ENCODE results near the gene SLC23A2. TPM values are rescaled to one million over a fixed set of nuclear protein-coding genes. Genes with fewer than 3 reads are reported as not detected.

The SLC23A2 gene
- total RNA-seq, 2 experiments from 2014 or later = 16.0 to 16.2 TPM

DNA sequence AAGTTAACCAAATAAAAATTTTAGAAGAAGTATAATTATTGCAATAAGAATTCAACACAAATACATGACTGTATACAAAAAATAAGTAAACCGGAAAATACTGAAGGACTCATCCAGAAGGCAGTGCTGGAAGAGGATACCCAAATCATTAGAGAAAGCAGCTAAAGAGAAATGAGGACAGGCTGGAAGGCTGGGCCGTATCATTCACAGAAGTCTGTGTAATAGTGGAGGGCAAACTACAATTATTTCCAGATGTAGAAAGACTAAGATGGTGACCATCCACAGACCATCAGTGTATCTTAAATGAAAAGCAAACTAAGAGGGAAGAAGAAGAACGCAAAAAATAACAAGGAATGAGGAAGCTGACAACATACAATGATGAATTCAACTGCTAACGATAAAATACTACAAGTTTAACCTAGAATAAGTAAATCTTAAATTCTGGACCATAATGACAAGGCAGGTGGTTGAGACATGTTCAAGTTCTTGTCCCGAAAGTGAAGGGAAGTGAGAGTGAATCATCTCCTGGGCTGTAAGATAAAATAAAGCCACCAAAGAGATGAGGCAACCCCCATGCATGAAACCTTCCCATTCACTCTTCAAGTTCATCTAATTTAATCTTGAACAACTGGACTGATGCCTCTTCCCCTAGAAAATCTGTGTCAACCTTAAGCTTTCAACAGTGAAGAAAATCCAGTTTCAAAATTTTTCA, 71.5 kb downstream of the SLC23A2 start:
- intact Hi-C loops (cut with micrococcal nuclease) = no loop called here
- POLR2A ChIA-PET = interaction anchor here (0.6 to 1.2 kb wide), 3 partner anchors 30 to 139 kb away, joined by 3 to 4 read pairs (median 3); no protein-coding TSS in a partner anchor
- ATAC-seq = no peak
- DNase-seq = no peak
- no peak overlapping the region for H3K27ac Mint-ChIP-seq
- no peaks in the 10 kb centered on the region for H3K9me3 Mint-ChIP-seq
- no peak overlapping the region for H3K4me3 Mint-ChIP-seq
- peaks cover 11% of the 10 kb centered on the region for H3K36me3 Mint-ChIP-seq (ENCODE audit: low read depth)
- H3K27me3 Mint-ChIP-seq = no peaks in the 10 kb centered on the region
- H3K4me1 Mint-ChIP-seq (ENCODE audit: low read depth) = peaks cover 3% of the 10 kb centered on the region
- TF ChIP-seq, protein P1, sequence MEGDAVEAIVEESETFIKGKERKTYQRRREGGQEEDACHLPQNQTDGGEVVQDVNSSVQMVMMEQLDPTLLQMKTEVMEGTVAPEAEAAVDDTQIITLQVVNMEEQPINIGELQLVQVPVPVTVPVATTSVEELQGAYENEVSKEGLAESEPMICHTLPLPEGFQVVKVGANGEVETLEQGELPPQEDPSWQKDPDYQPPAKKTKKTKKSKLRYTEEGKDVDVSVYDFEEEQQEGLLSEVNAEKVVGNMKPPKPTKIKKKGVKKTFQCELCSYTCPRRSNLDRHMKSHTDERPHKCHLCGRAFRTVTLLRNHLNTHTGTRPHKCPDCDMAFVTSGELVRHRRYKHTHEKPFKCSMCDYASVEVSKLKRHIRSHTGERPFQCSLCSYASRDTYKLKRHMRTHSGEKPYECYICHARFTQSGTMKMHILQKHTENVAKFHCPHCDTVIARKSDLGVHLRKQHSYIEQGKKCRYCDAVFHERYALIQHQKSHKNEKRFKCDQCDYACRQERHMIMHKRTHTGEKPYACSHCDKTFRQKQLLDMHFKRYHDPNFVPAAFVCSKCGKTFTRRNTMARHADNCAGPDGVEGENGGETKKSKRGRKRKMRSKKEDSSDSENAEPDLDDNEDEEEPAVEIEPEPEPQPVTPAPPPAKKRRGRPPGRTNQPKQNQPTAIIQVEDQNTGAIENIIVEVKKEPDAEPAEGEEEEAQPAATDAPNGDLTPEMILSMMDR (IDR thresholded peaks at IDR 0.05) = no peak
- CTCF ChIA-PET = interaction anchor here (0.7 to 1.8 kb wide), 3 partner anchors 26 to 171 kb away, joined by 3 to 7 read pairs (median 3); no protein-coding TSS in a partner anchor

DNA sequence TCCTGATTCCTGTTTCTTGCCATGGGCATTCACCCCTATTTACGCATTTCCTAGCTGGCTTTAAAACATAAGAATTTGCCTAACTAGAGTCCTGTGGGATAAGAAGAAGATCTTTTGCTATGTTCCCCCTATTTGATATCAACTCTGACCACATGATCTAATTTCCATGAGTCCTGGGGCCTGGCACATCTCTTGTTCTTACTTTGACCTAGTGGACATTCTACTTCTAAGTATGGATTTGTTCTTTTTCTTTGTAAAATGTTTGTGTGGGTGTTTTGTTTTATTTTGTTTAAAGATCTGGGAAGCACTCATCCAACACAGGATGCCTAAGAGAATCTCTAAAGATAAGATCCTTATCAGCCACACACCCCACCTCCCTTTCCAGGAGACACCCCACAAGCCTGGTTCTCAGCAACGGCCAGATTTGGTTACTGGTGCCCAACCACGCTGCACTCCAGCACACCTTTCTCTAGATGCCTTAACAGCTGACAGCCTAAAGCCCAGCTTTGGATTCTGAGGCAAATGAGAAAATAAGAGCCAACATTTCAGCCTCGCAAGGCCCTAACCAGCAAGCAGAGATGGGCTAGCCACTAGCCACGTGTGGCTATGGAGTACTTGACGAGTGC, 74.7 kb downstream of the SLC23A2 start:
- intact Hi-C loops (cut with micrococcal nuclease) = no loop called here
- DNase-seq (no peak), ATAC-seq (no peak)
- Mint-ChIP-seq H3K4me1 (ENCODE audit: low read depth) (peaks cover 3% of the 10 kb centered on the region), H3K9me3 (no peaks in the 10 kb centered on the region), H3K4me3 (no peak overlapping the region), H3K27me3 (no peaks in the 10 kb centered on the region), H3K27ac (peak overlapping the region; percentile 24), H3K36me3 (ENCODE audit: low read depth) (peaks cover 6% of the 10 kb centered on the region)
- TF ChIP-seq, protein P1 (IDR thresholded peaks at IDR 0.05) = no peak
- ChIA-PET CTCF (no interaction called here), POLR2A (no interaction called here)

DNA sequence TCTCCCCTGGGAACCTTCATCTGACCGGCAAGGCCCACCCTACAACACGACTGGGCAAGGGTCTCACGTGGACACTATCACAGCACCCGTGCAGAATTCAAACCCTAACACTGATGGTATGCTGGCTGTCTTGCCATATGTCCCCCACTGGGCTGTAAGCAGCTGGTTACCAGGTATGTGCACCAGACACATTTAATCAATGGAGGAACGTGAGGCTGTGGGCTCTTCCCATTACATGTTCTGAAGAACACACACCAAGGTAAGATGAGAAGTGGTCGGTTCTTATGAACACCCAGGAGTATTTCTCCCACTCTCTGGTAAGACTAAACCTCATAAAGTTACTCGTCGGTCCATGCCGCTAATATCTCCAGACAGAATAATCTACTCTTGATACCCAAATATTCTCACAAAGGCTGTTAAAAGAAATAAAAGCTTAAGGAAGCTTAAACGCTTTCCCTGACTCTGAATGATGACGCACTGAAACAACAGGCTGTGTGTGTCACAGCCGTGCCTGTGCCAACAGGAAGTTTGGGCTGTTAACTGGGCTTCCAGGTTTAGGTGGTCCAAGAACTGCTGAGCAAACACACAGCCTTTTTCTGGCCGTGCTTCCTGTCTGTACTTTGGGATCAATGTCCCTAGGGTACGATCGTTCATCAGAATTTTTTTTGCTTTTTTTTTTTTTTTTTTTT, 75.3 kb downstream of the SLC23A2 start:
- Mint-ChIP-seq H3K9me3 (no peaks in the 10 kb centered on the region), H3K4me1 (ENCODE audit: low read depth) (peaks cover 3% of the 10 kb centered on the region), H3K4me3 (no peak overlapping the region), H3K27me3 (no peaks in the 10 kb centered on the region), H3K27ac (no peak overlapping the region), H3K36me3 (ENCODE audit: low read depth) (peaks cover 2% of the 10 kb centered on the region)
- ATAC-seq (no peak), DNase-seq (no peak)
- CTCF ChIA-PET = no interaction called here
- POLR2A ChIA-PET = no interaction called here
- intact Hi-C loops (cut with micrococcal nuclease) = no loop called here
- TF ChIP-seq, protein P1 (IDR thresholded peaks at IDR 0.05) = no peak

- ChIA-PET POLR2A (no interaction called here), CTCF (interaction anchor here (1.3 kb wide), 1 partner anchor 24 kb away, joined by 5 read pairs; no protein-coding TSS in a partner anchor)
- DNase-seq (no peak), ATAC-seq (no peak)
- Mint-ChIP-seq H3K4me1 (ENCODE audit: low read depth) (peaks cover 3% of the 10 kb centered on the region), H3K36me3 (ENCODE audit: low read depth) (peaks cover 2% of the 10 kb centered on the region), H3K27me3 (no peaks in the 10 kb centered on the region), H3K4me3 (no peak overlapping the region), H3K27ac (no peak overlapping the region), H3K9me3 (no peaks in the 10 kb centered on the region)
- TF ChIP-seq, protein P1 (IDR thresholded peaks at IDR 0.05) = no peak
- intact Hi-C loops (cut with micrococcal nuclease) = no loop called here
Measured at GRCh38 chr20:4924446-4924845, 76.9 kb downstream of the SLC23A2 start.
